HepG2 (cell line): ENCODE results near the gene PSMB3. TPM values are rescaled to one million over a fixed set of nuclear protein-coding genes. Genes with fewer than 3 reads are reported as not detected.
A peak's percentile ranks its signal among the peaks of the same experiment; 100 is the strongest.

Experiments
- AGO1 ChIP-seq: fragments of 200-400 bp; formaldehyde crosslinking; IDR thresholded peaks from 2 replicates; pipeline ENCODE4 v1.6.1; 2017; ENCODE audit warnings: mild to moderate bottlenecking, low read depth, low read length, moderate library complexity; ENCODE audit not compliant: poor library complexity, severe bottlenecking
- BORCS8-MEF2B ChIP-seq: sonication (generic); formaldehyde crosslinking; IDR thresholded peaks from 2 replicates; pipeline ENCODE4 v1.8.0; 2022; ENCODE audit warnings: mild to moderate bottlenecking, missing genetic modification reagents
- CEBPZ ChIP-seq: IDR thresholded peaks from 2 replicates; pipeline ENCODE4 v1.6.1; 2012; ENCODE audit warnings: low read length, improper control_type of control experiment
- HNRNPL ChIP-seq: fragments of 200-400 bp; formaldehyde crosslinking; IDR thresholded peaks from 2 replicates; pipeline ENCODE4 v1.6.1; 2017; ENCODE audit warnings: mild to moderate bottlenecking, low read depth, low read length
- KDM2A ChIP-seq: sonication (generic); formaldehyde crosslinking; IDR thresholded peaks from 2 replicates; pipeline ENCODE4 v1.4.0; 2020; ENCODE audit warnings: low read depth, missing genetic modification reagents, borderline replicate concordance
- KLF16 ChIP-seq, 2 experiments: sonication (generic) in 1 of 2; formaldehyde crosslinking in 1 of 2; IDR thresholded peaks; 2 replicates each; pipeline versions ENCODE4 v1.6.1 to v1.8.0; 2016 to 2023; ENCODE audit warnings: missing genetic modification reagents in 2 of 2, missing compliant biosample characterization in 1 of 2
- MAF1 ChIP-seq: sonication (generic); formaldehyde crosslinking; IDR thresholded peaks from 2 replicates; pipeline ENCODE4 v1.5.0; 2020; ENCODE audit warnings: missing genetic modification reagents, borderline replicate concordance
- PHF21A ChIP-seq: sonication (generic); formaldehyde crosslinking; IDR thresholded peaks from 2 replicates; pipeline ENCODE4 v1.5.0; 2020; ENCODE audit warnings: mild to moderate bottlenecking, missing genetic modification reagents
- POLR2A ChIP-seq, 2 experiments: IDR thresholded peaks; 2 replicates each; pipeline ENCODE4 v1.6.1; 2011; ENCODE audit warnings: low read depth in 2 of 2, low read length in 2 of 2, mild to moderate bottlenecking in 1 of 2, moderate library complexity in 1 of 2; ENCODE audit not compliant: insufficient read depth in 1 of 2
- POLR2AphosphoS5 ChIP-seq: IDR thresholded peaks from 2 replicates; pipeline ENCODE4 v1.6.1; 2012; ENCODE audit warnings: low read depth, low read length
- POLR2G ChIP-seq: fragments of 200-400 bp; formaldehyde crosslinking; IDR thresholded peaks from 2 replicates; pipeline ENCODE4 v1.6.1; 2018; ENCODE audit warnings: mild to moderate bottlenecking, low read depth, low read length, moderate library complexity
- SIX4 ChIP-seq: sonication (generic); formaldehyde crosslinking; IDR thresholded peaks from 2 replicates; pipeline ENCODE4 v1.4.0; 2020; ENCODE audit warnings: missing genetic modification reagents
- ZBTB21 ChIP-seq: sonication (generic); formaldehyde crosslinking; IDR thresholded peaks from 2 replicates; pipeline ENCODE4 v1.4.0; 2020; ENCODE audit warnings: missing genetic modification reagents
- ZNF10 ChIP-seq: sonication (generic); formaldehyde crosslinking; IDR thresholded peaks from 2 replicates; pipeline ENCODE4 v1.4.0; 2020; ENCODE audit warnings: mild to moderate bottlenecking, low read depth, missing genetic modification reagents, borderline replicate concordance
- ZNF253 ChIP-seq: sonication (generic); formaldehyde crosslinking; IDR thresholded peaks from 2 replicates; pipeline ENCODE4 v1.8.0; 2022; ENCODE audit warnings: mild to moderate bottlenecking, missing genetic modification reagents, borderline replicate concordance
- ZNF367 ChIP-seq: sonication (generic); formaldehyde crosslinking; IDR thresholded peaks from 2 replicates; pipeline ENCODE4 v1.4.0; 2020; ENCODE audit warnings: missing genetic modification reagents, borderline replicate concordance
- ZNF543 ChIP-seq: sonication (generic); formaldehyde crosslinking; IDR thresholded peaks from 2 replicates; pipeline ENCODE4 v1.4.0; 2020; ENCODE audit warnings: mild to moderate bottlenecking, missing genetic modification reagents
- ZNF660 ChIP-seq: sonication (generic); formaldehyde crosslinking; IDR thresholded peaks from 2 replicates; pipeline ENCODE4 v1.5.1; 2020; ENCODE audit warnings: mild to moderate bottlenecking, low read depth, missing genetic modification reagents, borderline replicate concordance
- ZNF768 ChIP-seq: sonication (generic); formaldehyde crosslinking; IDR thresholded peaks from 2 replicates; pipeline ENCODE4 v1.4.0; 2020; ENCODE audit warnings: missing genetic modification reagents
- ZNF776 ChIP-seq: sonication (generic); formaldehyde crosslinking; IDR thresholded peaks from 2 replicates; pipeline ENCODE4 v1.4.0; 2020; ENCODE audit warnings: mild to moderate bottlenecking, missing genetic modification reagents
- polyA plus RNA-seq, 8 experiments: library from polyadenylated mRNA; depleted of rRNA in 3 of 8; stranded (reverse) in 7 of 8; unstranded in 1 of 8; fragments of >200 nt; fragmentation: Illumina TruSeq in 4 of 8; extraction: Trizol in 4 of 8; gene quantifications; 2 replicates each; pipeline versions ENCODE4 v1.2.1 to v1.2.3, GENCODE V29; 2011 to 2016; ENCODE audit warnings: low read depth in 4 of 8, missing spikeins in 1 of 8, mixed read lengths in 1 of 8; ENCODE audit not compliant: insufficient read depth in 1 of 8
- total RNA-seq, 5 experiments: library from RNA; depleted of rRNA; stranded (reverse); fragments of >200 nt; fragmentation: Illumina TruSeq; extraction: Trizol; gene quantifications; 2 replicates each; pipeline ENCODE4 v1.2.3, GENCODE V29; 2016; ENCODE audit warnings: low read depth in 1 of 5
- TF ChIP-seq, protein P1 (sequence below): sonication (generic); formaldehyde crosslinking; IDR thresholded peaks from 2 replicates; pipeline ENCODE4 v1.5.1; 2020; ENCODE audit warnings: mild to moderate bottlenecking, missing genetic modification reagents, moderate library complexity
- TF ChIP-seq, protein P2 (sequence below): IDR thresholded peaks from 2 replicates; pipeline ENCODE4 v1.6.1; 2012; ENCODE audit warnings: inconsistent platforms
- TF ChIP-seq, protein P3 (sequence below): sonication (generic); formaldehyde crosslinking; IDR thresholded peaks from 2 replicates; pipeline ENCODE4 v1.4.0; 2020; ENCODE audit warnings: missing genetic modification reagents

Gene PSMB3
- total and polyA plus RNA-seq, 2 of the 13 experiments (the other 11 are each of a cell fraction or from before 2014, with no cell fraction given), result 366 to 517 TPM

DNA sequence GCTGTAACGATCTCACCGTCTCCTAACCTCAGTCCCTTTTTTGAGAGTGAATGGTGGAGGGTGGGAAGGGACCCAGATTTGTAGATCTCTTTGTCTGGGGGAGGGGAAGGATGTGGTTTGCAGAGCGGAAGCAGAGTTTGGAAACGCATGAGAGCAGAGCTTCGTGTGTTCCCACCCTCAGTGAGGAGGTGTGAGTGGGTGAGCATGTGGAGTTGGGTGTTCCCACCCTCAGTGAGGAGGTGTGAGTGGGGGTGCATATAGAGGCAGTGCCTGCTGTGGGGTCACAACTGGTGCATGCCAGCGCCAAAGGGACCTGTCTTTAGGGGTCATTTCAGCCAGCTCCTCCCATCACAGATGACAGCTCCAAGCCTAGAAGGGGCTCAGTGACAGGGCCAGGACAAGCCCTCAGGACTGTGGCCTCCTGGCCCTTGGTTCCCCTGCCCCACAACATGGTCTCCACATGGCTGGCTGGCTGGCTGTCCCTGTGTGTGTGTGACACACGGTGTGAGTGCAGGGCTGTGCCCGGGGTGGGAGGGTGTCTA lies 24.2 kb upstream of the PSMB3 start (continued):
- TF ChIP-seq BORCS8-MEF2B (CRISPR knock-in tag) (0 out of 2 replicates have a peak, but pooled peaks have one; percentile 8), ZNF543 (CRISPR knock-in tag) (no peak), POLR2G (0 out of 2 replicates have a peak, but pooled peaks have one; percentile 46), ZNF253 (peak; percentile 79; the same call in 1 of the 2 replicates), POLR2A (IDR thresholded peaks at IDR 0.05; ENCODE audit: insufficient read depth in 1 of 2, low read depth in 2 of 2, low read length in 2 of 2) (peak in 1 of 2 experiments; percentile 58; a peak in 1 of 4 replicates), ZNF367 (CRISPR knock-in tag) (no peak), MAF1 (peak; percentile 7; the same call in 1 of the 2 replicates), SIX4 (CRISPR knock-in tag) (no peak), ZNF10 (CRISPR knock-in tag) (no peak), AGO1 (peak; percentile 88), ZNF660 (CRISPR knock-in tag) (no peak), POLR2AphosphoS5 (peak; percentile 53; the same call in 1 of the 2 replicates), ZBTB21 (CRISPR knock-in tag) (no peak), ZNF768 (0 out of 2 replicates have a peak, but pooled peaks have one; percentile 37), HNRNPL (0 out of 2 replicates have a peak, but pooled peaks have one; percentile 19), ZNF776 (CRISPR knock-in tag) (0 out of 2 replicates have a peak, but pooled peaks have one; percentile 37), KDM2A (CRISPR knock-in tag) (peak; percentile 50; the same call in 1 of the 2 replicates), PHF21A (no peak), CEBPZ (no peak), KLF16 (CRISPR knock-in tag; IDR thresholded peaks at IDR 0.05) (no peak)
- TF ChIP-seq, protein P1, sequence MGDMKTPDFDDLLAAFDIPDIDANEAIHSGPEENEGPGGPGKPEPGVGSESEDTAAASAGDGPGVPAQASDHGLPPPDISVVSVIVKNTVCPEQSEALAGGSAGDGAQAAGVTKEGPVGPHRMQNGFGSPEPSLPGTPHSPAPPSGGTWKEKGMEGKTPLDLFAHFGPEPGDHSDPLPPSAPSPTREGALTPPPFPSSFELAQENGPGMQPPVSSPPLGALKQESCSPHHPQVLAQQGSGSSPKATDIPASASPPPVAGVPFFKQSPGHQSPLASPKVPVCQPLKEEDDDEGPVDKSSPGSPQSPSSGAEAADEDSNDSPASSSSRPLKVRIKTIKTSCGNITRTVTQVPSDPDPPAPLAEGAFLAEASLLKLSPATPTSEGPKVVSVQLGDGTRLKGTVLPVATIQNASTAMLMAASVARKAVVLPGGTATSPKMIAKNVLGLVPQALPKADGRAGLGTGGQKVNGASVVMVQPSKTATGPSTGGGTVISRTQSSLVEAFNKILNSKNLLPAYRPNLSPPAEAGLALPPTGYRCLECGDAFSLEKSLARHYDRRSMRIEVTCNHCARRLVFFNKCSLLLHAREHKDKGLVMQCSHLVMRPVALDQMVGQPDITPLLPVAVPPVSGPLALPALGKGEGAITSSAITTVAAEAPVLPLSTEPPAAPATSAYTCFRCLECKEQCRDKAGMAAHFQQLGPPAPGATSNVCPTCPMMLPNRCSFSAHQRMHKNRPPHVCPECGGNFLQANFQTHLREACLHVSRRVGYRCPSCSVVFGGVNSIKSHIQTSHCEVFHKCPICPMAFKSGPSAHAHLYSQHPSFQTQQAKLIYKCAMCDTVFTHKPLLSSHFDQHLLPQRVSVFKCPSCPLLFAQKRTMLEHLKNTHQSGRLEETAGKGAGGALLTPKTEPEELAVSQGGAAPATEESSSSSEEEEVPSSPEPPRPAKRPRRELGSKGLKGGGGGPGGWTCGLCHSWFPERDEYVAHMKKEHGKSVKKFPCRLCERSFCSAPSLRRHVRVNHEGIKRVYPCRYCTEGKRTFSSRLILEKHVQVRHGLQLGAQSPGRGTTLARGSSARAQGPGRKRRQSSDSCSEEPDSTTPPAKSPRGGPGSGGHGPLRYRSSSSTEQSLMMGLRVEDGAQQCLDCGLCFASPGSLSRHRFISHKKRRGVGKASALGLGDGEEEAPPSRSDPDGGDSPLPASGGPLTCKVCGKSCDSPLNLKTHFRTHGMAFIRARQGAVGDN (CRISPR knock-in tag), result peak; percentile 49; the same call in 1 of the 2 replicates
- TF ChIP-seq, protein P2, sequence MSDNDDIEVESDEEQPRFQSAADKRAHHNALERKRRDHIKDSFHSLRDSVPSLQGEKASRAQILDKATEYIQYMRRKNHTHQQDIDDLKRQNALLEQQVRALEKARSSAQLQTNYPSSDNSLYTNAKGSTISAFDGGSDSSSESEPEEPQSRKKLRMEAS, result peak; percentile 55; the same call in 1 of the 2 replicates
- TF ChIP-seq, protein P3, sequence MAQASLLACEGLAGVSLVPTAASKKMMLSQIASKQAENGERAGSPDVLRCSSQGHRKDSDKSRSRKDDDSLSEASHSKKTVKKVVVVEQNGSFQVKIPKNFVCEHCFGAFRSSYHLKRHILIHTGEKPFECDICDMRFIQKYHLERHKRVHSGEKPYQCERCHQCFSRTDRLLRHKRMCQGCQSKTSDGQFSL, result peak; percentile 65; the same call in 1 of the 2 replicates
